ENCODE results near the gene SNAI3. TPM values are rescaled to one million over a fixed set of nuclear protein-coding genes. Genes with fewer than 3 reads are reported as not detected.

SNAI3 gene
- total RNA-seq, 1 experiment from 2014 or later, result 2.2 TPM

- TF ChIP-seq YY1 (IDR thresholded peaks at IDR 0.05; ENCODE audit: extremely low read depth, insufficient replicate concordance, low read depth, low read length) (no peak), ZFX (IDR thresholded peaks at IDR 0.05) (no peak), POLR2A (IDR thresholded peaks at IDR 0.05; ENCODE audit: borderline replicate concordance, extremely low read depth, insufficient read depth, insufficient read length) (no peak), ZNF274 (IDR thresholded peaks at IDR 0.05; ENCODE audit: low read depth, low read length) (no peak)
Observed at GRCh38 chr16:88673716-88674379, 12.5 kb downstream of the SNAI3 start (continued).

- Histone ChIP-seq H3K4me1 (ENCODE audit: control insufficient read depth in 1 of 2, insufficient read depth in 2 of 2, low read length in 2 of 2) (peaks cover 0 to 3% of the 10 kb centered on the region in 2 experiments; a peak in 1 of 4 replicates), H3K36me3 (ENCODE audit: control insufficient read depth in 1 of 2, insufficient read depth in 2 of 2, low read length in 2 of 2) (no peaks in the 10 kb centered on the region), H3K27ac (ENCODE audit: low read depth, low read length) (no peak overlapping the region), H3K4me2 (ENCODE audit: low read length) (no peak overlapping the region; the same call in 1 of the 2 replicates), H2AFZ (ENCODE audit: low read depth, low read length, poor library complexity, severe bottlenecking) (no peak overlapping the region), H3K27me3 (ENCODE audit: insufficient read depth, low read length) (no peaks in the 10 kb centered on the region), H3K4me3 (replicated peaks in 1 of 2; ENCODE audit: low read depth in 1 of 2, low read length in 2 of 2) (no peak overlapping the region), H3K9ac (ENCODE audit: low read length) (no peak overlapping the region), H3K9me3 (ENCODE audit: control insufficient read depth in 1 of 2, insufficient read depth in 1 of 2, low read depth in 1 of 2, low read length in 2 of 2) (no peaks in the 10 kb centered on the region), H3K9me2 (ENCODE audit: insufficient read depth) (no peaks in the 10 kb centered on the region), H4K20me1 (ENCODE audit: insufficient read depth) (no peaks in the 10 kb centered on the region), H3K79me2 (ENCODE audit: insufficient read depth, low read length) (no peaks in the 10 kb centered on the region)
- intact Hi-C loops (cut with micrococcal nuclease), result no loop called here
- ChIA-PET POLR2A (no interaction called here), CTCF (interaction anchor here (1.2 to 2.8 kb wide), 5 partner anchors 9 to 30 kb away, joined by 3 to 10 read pairs (median 6); partner anchors contain the start of gene MVD), RAD21 (ENCODE audit: low non-redundant PET in 1 of 2, low total read pairs in 2 of 2, uncharacterized antibody in 2 of 2, unreplicated experiment in 2 of 2) (no interaction called here)
- DNase-seq (ENCODE audit: low read depth, low spot score) (peak; percentile 39), ATAC-seq (peak; percentile 93)
- TF ChIP-seq SIN3A (IDR thresholded peaks at IDR 0.05; ENCODE audit: low read depth), result no peak
- TF ChIP-seq ZNF274 (IDR thresholded peaks at IDR 0.05; ENCODE audit: low read depth, low read length), result no peak
- peak in 2 of 3 experiments; percentile 84 to 90; a peak in 4 of 6 replicates for TF ChIP-seq CTCF (IDR thresholded peaks at IDR 0.05 in 2 of 3, conservative IDR thresholded peaks at IDR 0.05 in 1 of 3; ENCODE audit: borderline replicate concordance in 1 of 3, insufficient read depth in 1 of 3, low read depth in 2 of 3, low read length in 2 of 3)
- no peak for TF ChIP-seq MAX (IDR thresholded peaks at IDR 0.05)
- TF ChIP-seq TCF7L2 (IDR thresholded peaks at IDR 0.05; ENCODE audit: borderline replicate concordance, extremely low read depth, insufficient read depth, insufficient read length), result no peak
- no TSS peak for BruUV-seq (replicated peaks)
Observed at GRCh38 chr16:88672776-88673175, 13.5 kb downstream of the SNAI3 start.
